D721Med (cell line): Measurements from ENCODE around the gene STPG2.
A peak's percentile ranks its signal among the peaks of the same experiment; 100 is the strongest.
"Not testable (repeated sequence)": the region's sequence is repeated elsewhere in the genome, so short reads cannot be mapped to it uniquely, and the experiment has no call there.

Experiments used
- DNase-seq: peaks from one replicate; pipeline ENCODE4 v3.0.0; 2011; ENCODE audit warnings: low spot score; ENCODE audit not compliant: insufficient read length
- FAIRE-seq: peaks from 2 replicates; lab custom pipeline; 2011; peaks lifted over from hg19 to GRCh38; lab: Jason Lieb, UNC
- CTCF ChIP-seq: IDR thresholded peaks from 2 replicates; pipeline ENCODE4 v1.5.1; 2012; ENCODE audit warnings: mild to moderate bottlenecking, control low read depth; ENCODE audit not compliant: insufficient read depth; ENCODE audit errors: missing control alignments

Gene STPG2

GRCh38 chr4:97587912-97588311 lies 555.4 kb downstream of the STPG2 start:
- TF ChIP-seq CTCF: no peak
- FAIRE-seq (peak; percentile 6), DNase-seq (no peak)

- FAIRE-seq (no peak), DNase-seq (no peak)
- TF ChIP-seq CTCF: no peak
Observed at GRCh38 chr4:97585274-97585673, 558.0 kb downstream of the STPG2 start.

GRCh38 chr4:97582890-97583289 lies 560.4 kb downstream of the STPG2 start:
- FAIRE-seq (no peak), DNase-seq (no peak)
- no peak for TF ChIP-seq CTCF

GRCh38 chr4:97577004-97577403 lies 566.3 kb downstream of the STPG2 start:
- DNase-seq (no peak), FAIRE-seq (no peak)
- TF ChIP-seq CTCF: no peak

- FAIRE-seq: no peak
- no peak for TF ChIP-seq CTCF
- DNase-seq: no peak
Observed at GRCh38 chr4:97560009-97560408, 583.3 kb downstream of the STPG2 start.

GRCh38 chr4:97558204-97558778 lies 585.0 kb downstream of the STPG2 start:
- FAIRE-seq (no peak), DNase-seq (no peak)
- no peak for TF ChIP-seq CTCF

GRCh38 chr4:97550637-97551036 lies 592.6 kb downstream of the STPG2 start:
- FAIRE-seq, DNase-seq: not testable (repeated sequence)
